ENCODE data around the gene AFF2.

The AFF2 gene

DNA sequence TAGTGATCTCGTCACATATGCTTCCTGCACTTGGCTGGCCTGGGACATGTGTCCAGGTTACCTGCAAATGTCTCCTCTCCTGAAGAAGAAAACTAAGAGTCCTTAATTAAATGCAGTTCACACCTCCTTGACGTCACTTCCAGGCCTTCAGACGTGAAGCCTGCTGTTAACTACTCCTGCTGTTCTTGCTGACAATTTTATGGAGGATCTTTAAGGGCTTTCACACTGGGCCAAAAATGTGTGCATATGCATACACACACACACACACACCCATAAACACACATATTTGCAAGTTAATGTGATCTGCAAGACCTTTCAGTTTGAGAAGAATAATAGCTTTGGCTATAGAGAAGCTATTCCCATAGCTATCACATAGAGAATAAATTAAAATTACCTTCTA is 267.9 kb downstream of the AFF2 start:
- DNase-seq = no peak

DNA sequence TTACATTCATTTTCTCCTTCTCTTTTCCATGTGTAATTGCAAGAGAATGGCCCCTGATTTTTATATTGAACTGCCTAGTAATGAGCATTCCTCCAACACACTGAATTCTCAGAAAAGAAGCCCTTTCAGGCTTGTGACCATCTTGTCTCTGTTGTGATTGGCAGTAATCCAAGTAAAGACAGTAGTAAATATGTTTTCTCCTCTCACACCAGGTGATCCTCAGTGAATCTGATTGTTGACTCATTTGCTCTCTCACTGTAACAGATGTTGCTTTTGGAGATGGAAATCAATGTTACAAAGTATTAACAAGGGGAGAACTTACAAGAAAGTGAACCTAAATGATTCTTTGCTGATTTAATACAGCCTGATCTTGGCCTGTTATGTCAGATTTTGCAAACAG is 271.0 kb downstream of the AFF2 start:
- no peak for DNase-seq

DNA sequence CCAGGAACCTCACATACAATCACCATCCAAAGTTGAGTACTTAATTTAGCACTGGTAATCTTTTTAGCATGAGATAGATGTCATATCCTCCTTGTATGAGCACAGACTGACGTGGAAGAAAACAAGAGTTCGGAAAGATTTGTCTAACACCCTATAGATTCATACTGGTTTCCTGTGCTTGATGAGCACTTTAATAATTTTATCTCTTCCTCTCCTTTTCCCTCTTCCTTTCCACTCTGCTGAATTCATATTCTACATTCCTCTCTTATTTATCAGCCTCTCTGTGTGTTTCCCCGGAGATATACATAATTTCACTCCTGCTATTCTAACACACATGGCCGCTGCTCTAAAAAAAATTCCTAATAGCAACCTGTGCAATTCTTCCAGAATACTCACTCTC is 273.9 kb downstream of the AFF2 start:
- DNase-seq = no peak

DNA sequence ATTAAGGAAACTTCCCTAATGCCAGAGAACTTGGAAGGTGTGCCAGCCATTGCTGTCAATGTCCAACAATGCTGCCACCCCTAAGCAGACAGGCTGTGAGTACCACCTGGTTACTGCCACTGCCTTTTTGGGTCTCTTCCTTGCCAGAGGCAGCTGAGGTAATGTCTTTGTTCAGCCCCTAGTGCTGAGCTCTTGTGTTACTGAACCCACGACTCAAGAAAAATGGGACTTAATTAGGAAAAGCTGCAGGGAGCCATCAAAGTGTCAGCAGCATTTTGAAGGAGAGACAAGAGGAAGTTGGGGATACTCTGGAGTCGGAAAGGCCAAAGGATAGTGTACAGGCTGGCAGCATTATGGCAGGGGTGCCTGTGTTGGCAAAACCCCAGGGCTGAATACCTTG is 283.7 kb downstream of the AFF2 start:
- no peak for DNase-seq

DNA sequence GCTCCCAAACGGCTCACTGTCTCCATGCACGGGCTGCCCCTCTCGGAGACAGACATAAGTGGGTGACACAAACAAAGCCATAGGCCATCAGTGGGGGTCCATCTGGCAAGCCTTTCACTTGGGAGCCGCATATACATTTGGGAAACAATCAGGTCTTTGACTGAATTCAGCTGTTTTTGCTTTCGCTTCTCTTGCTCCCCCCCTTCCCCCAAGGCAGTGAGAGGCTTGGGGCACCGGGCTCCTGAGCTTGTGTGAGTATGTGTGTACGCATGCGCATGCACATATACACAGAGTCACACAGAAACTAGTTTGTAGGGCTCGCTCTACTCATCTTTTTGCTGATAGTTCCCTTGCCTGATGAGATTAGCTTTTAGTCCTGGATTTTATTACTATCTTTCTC is 284.4 kb downstream of the AFF2 start:
- no peak for DNase-seq

DNA sequence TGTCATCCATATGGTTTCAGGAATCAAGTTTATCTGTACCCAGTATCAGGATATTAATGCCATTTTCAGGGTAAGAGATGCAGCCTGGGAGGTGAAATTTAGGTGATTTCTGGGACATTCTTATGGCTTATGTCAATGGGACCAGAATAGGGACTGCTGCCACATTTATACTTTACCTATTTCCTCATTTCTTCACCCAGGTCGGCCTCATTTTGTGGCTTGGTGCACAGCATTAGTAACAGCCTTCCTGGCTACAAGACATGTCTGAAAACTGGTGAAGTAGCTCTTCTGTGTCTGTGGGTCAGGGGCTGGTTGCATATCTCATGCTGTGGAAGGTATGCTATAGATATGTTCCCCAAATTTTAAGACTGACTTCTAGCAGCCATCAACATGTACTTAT is 284.8 kb downstream of the AFF2 start:
- DNase-seq = no peak

DNA sequence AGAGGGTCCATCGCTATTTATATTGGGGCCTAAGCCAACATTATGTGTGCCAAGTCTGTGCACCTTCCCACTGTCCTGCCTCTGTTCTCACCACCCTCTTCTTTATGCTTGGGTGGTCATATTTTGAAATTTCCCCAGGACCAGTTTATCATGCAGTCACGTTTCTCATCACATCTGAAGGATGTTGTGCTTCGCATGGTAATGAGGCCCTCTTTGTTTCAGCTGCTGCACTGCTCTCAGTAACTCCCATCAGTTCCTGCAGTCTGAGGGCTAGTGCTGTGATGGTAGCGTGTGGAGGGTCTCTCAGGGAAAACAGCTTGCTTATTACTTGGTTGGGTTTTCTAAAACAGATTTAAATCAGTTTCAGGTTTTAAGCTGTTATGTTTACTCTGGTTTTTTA is 288.0 kb downstream of the AFF2 start:
- DNase-seq = no peak

DNA sequence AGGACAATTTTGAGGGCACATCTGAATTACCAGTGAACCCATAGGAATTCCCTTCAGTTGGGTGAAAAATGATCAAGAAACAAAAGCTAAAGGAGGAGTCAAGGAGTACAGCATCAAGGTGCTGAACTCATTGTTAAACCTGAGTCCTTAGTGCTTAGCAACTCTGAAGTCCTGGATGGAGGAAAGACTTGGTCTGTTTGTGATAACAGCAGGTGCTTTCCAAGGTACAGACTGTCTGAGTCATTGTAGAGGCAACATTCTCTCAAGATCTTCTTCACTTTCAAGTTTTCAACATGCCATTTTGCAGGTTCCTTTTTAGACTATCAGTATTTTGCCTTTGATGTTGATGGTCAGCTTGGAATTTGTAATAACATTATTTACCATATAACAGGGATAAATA is 293.9 kb downstream of the AFF2 start:
- no peak for DNase-seq

DNA sequence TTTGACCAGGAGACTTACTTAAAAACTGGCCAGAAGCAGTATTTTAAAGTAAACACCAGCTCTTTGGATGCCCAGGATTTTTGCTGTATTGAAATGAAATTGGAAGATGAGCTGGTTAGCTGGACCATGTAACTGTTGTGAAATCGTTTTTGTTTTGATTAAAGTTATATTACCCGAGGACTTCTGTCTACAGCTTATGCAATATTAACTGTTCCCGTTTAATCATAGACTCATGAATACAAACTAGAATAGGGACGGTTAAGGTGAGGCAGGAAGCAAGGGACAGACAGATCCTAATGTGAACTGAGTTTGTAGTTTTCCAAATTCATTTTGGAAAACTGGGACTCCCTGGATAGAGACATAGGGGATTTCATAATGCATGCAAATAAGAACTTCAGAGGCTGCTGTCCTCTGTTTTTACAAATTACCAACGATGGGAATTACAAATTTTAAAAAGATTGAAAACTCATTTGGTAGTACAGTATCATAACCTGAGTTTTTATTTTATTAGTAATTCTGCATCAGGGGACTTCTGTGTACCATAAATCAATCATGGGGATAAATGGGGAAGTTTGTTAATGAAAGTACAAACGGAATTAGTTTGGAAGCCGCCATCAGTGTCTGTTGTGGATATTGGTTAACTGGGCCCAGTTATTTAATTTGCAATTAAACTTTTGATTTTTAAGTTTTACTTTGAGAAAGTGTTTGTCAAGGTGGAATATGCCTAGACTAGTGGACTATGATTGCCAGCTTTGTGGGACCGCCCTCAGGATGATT is 304.4 kb downstream of the AFF2 start:
- no peak for DNase-seq

DNA sequence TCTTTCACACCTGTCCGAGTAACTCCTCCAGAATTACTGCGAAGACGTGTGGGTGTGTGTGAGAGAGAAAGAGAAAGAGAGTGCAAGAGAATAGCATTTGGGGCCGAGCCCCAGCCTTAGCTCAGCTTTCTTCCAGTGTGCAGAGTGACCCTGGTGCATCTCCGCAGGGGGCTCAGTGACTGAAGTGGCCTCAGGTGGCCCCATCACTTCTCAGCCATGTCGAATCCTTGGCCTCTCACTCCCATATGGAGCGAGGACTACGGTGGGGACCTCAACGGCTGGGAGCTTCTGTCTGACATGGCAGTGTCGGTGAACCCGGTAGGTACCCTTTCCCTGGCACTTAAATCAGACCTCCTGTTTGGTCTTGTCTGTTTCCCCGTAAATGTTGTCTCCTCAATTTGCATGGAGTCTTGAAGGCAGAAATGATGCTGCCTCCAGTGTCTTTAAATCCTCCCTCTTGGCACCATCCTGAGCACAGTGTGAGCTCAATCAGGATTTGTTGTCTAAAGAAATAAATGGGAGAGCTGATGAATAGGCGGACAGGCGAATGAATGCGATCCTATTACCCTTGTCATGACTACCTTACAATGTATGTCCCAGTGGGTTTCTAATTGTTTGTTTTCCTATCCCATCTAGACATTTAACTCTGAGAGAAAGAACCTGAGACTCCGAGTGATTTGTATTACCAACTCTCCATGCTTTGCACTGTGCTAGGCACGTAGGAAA is 305.9 kb downstream of the AFF2 start:
- no peak for DNase-seq

DNA sequence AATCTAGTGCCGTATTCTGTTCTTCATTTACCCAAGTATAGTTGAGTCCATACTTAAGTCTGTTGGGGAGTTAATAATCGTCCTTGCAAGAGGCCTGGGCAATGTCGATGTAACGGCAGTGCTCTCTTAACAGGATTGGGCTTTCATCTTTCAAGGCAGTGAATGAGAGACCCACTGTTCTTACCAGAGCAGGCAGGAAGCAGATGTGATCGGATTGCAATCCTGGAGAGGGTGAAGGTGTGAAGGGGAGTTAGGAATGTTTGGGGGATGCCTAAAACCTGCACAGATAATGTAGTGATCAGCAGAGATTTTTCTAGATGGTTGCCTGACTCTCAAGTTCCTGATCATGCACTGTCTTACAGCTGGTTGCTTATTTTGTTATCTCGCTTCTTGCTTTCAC is 308.4 kb downstream of the AFF2 start:
- no peak for DNase-seq

DNA sequence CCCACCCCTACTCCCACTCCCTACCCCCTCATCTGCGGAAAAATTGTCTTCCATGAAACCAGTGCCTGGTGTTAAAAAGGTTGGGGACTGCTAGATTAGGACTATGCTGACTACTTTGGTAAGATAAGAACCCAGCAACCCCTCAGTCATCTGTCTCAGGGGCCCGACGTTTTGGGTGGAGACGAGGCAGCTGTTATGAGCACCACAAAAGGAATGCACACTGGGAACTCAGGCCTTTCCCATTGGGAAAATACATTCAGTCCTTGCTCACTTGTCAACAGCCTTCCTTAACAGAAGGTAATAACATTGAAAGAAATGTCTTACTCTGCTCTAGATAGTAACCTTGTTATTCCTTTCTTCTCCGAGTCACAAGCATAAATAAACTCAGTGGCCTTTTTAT is 310.8 kb downstream of the AFF2 start:
- no peak for DNase-seq

DNA sequence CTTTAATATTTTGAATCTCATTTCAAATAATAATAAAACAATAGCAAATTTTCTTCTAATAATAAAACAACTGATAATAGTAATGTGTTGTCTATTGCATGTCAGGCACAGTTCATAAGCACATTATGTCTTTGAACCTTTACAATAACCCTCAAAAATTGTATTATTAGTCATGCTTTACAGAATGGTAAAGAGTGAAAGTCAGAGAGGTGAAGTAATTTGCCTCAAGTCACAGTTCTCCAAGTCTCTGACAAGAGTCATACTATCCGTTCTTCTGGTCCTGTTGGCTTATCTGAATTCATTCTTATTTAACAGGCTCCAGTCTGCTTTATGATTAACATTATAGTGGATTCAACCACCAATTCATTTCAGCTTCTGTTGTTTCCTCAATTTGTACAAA is 313.0 kb downstream of the AFF2 start:
- DNase-seq = no peak

DNA sequence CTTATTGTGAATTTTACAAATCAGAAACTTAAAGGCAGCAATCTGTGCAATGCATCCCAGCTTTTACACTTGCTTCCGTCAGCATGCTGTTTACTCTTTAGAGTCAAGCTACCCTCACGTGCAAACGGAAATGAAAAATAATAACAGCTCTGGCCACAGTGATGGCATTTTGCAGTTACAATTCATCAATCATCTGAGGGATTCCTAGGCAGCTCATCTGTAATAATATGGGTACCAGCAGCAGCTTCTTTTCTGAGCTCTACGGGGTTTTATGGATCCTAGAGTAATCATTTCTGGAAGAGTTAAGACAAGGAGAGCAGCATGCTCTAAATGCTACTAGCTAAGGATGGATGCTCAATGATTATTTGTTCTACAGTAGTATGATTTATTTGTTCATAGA is 313.6 kb downstream of the AFF2 start:
- no peak for DNase-seq

DNA sequence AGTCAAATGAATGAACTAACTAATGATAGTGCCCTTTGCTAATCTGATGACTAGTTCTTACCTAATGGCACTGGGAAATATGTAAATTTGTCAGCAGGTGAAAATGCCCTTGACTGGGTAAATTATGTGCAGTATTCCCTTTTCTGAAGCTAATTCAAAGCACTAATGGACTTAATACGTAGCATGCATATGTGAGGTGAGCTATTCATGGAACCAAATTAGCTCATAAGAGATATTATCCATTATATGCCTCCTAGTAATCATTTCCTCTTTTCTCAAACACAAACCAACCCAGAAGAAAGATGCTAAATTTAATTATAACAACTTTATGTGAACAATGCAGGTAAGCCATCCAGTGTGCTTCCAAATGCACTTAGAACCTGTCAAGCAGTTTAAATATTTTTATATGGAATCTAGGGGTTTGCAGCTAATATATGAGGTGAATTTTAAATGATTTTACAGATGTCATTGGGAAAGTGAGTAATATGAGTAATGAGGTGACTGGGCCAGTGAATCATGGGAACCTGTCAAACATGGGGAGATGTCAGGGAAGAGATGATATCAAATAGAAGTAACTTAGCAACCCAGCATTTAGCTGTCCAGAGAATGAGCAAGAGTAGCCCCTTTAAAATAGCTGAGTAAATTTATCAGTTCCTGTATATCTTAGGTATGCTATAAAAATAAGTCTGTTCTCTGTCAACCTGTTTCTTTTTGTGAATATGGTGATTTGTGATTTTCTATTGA is 315.0 kb downstream of the AFF2 start:
- DNase-seq = no peak

DNA sequence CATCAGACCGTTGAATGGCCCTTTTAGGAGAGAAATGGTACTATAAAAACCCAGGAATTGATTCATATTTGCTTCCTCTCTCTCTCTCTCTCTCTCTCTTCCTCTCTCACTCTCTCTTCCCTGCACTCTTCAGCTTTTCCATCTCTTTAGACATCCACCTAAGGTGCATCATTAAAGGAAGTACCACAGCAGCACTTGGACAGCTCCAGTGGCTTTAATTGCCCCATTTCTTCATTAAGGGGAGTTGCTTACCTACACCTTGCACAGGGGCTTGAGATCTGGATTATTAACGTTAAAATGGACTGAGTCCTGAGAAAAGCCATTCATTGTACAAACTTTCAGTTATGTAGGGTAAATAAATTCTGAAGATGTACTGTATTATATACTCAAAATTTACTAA is 323.6 kb downstream of the AFF2 start:
- no peak for DNase-seq

DNA sequence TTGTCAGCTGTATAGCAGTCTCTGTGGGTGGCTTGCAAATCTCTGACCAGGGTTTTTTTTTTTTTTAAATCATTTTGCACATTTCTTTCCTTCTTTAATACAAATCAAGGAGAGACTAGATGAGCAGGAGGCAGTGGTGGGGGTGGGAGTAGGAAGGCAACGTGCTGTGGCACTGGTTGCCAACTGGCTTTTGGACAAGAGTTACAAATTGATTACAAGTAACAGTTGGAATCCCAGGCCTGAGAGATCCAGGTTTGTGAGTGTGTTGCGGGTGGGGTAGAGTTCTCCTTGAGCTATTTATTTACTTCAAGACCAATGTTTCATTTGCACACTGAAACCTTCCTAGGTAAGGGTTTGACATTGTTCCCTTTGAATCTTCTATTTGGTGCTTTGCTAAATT is 325.3 kb downstream of the AFF2 start:
- DNase-seq = no peak

DNA sequence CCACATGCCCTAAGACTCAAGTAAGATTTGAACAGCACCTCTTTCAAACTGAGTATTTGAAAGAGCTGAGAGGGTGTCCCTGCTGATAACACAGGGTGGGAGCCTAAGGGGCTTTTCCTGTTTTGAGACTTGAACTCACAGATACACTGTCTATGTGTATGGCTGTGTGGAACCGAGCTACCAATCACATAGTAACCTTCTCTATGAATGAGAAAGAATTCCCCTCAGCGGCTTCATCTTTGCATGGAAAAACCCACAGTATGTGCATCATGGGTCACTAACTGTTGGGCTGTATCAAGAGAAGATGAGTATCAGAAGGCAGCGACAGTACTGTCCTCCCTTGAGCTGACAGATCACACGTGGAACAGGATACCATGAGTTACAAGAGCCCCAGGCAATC is 336.3 kb downstream of the AFF2 start:
- DNase-seq = no peak

DNA sequence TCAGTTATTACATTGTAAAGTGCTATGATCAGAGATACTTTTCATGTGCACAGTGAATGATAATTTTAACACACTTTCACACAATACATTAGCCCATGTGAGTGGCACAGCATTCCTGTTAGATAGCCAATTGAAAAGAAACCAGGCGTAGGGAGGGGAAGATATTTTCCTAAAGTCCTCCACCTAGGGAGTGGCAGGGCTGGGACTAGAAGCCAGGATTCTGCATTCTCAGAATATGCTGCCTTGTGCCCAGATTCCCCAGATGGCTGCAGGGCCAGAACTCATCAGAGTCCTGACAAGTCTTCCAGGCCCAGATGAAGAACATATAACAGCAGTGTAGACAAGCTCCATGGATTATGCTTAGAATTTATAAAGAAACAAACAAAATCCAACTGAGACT is 350.2 kb downstream of the AFF2 start:
- no peak for DNase-seq

DNA sequence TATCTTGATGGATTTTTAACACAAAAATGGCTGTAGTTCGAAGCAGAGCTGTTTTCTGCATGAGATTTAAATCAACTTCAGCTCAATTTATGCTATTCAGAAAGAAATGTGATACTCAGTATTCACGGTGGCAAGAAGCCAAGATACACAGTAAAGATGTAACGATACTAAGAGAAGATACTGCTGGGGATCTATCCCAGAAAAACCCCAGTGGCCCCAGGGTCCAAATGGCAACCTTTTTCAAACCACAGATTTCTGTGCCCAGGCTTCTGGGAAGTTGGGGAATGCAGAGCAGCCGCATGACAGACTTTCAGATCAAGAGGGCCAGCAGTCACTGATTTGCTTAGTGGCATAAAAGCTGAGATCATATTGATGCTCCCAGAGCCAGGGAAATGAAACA is 353.9 kb downstream of the AFF2 start:
- no peak for DNase-seq

DNA sequence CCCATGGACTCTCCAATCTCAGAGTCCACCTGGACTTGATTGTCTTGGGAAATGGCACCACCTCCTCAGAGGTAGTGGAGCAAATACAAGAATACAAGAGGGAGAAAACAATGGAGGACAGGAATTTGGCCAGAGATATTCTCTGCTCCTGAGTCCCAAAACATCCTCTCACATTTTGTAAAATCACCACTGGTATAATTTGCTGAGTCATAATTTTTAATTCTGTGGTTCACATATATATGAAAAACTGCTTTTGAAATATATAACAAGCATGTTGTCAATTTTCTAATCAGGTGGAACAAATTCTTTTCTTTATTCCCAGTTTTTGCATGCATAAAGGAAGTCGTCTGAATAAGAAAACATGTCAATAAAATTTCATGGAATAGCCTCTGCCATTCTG is 356.1 kb downstream of the AFF2 start:
- DNase-seq = no peak

DNA sequence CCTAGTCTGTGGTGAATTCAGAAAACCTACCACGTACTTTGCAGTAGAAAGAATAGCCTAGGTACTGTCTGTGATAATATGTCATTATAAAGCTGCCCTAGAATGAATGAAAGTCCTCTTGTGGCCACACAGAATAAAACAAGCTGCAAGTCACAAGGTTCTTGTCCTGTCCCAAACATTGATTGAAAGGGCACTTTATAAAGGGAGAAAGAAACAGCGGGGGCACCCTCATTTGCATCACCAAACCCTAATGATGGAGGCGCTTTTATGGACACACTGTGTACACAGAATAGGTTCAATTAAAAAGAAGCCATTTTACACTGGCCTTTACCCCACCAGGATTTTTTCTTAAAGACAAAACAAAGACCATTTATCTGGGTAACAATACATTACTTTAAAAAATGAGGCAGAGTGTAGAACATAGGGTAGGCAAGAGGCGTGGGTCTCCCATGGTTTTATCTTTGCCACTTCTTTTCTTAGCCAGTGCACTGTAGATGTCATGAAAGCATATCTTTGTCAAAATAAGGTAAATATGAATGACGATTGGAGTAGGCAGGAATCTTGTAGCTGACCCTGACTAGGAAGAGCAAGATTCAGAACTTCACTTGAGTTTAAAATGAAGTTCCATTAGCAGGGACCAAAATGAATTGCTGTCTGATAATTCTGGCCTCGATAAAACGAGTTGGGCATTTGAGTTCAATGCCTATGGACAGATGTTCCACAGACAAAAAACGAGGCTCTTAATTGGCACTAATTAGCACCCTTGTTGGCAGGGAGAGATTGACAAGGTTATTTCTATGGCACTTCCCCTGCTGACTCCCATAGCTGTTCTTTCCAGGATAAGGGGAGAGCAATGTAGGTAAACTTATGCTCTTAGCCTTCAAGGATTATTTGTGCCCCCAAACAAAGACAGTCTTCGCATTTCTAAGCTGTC is 365.1 kb downstream of the AFF2 start:
- no peak for DNase-seq

DNA sequence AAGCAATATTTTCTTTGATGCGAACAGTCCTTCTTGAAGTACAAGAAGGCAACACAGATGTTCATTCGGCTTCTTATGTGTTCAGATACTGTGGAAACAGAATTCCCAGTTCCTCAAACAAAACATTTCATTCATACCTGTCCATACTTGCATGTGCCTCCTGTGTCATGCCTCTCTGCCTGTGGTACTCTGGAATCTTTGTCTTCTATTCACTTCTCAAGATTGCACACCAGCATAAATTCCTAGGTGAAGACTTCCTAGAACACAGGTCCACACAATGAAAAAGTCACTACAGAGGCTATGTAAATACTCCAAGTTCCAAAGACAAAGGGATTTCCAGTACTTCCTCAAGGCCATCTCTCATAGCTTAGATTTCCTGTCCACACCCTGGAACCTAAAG is 367.2 kb downstream of the AFF2 start:
- no peak for DNase-seq

Measured in stimulated activated naive CD4-positive, alpha-beta T cell (primary cell).